Right lobe of liver (tissue), 4 donors: Measurements from ENCODE around the gene NACC1.

Source experiments
- CTCF ChIP-seq, 4 donors: fragments of 200-600 bp in 3 of 4; fragments of 450-650 bp in 1 of 4; IDR thresholded peaks; one replicate each; pipeline versions ENCODE4 v1.5.1 to v1.8.0; 2016 to 2022; ENCODE audit warnings: antibody characterized with exemption in 4 of 4, mild to moderate bottlenecking in 2 of 4
- POLR2A ChIP-seq: fragments of 450-650 bp; IDR thresholded peaks from one replicate; pipeline ENCODE4 v1.6.1; 2017; ENCODE audit warnings: antibody characterized with exemption, mild to moderate bottlenecking
- donor health status: DM: no; HTN: no; CAD: no.
- donor health status: DM: no; HTN: no; CAD: no.
- donor health status: DM: no; HTN: yes; CAD: no.

GRCh38 chr19:13073263-13073662, 44.8 kb upstream of the NACC1 start:
- TF ChIP-seq CTCF (IDR thresholded peaks at IDR 0.05) (no peak), POLR2A (no peak)
